A204.1 (cell line): ENCODE data around the gene NOX5.

ENCODE experiments used
- FAIRE-seq: peaks from 2 replicates; lab custom pipeline; 2012; peaks lifted over from hg19 to GRCh38; lab: Jason Lieb, UNC

Gene NOX5

GRCh38 chr15:69107025-69107620 is 92.6 kb downstream of the NOX5 start:
- FAIRE-seq: no peak
